K562 (cell line): ENCODE results near the gene OST4. TPM values are rescaled to one million over a fixed set of nuclear protein-coding genes. Genes with fewer than 3 reads are reported as not detected.

Experiments used
- E2F1 ChIP-seq: sonication (generic); formaldehyde crosslinking; IDR thresholded peaks from 2 replicates; pipeline ENCODE4 v1.8.1; 2023; ENCODE audit warnings: mild to moderate bottlenecking, missing genetic modification reagents, moderate library complexity
- E2F8 ChIP-seq: fragments of 450-650 bp; IDR thresholded peaks from 2 replicates; pipeline ENCODE4 v1.7.1; 2018; ENCODE audit warnings: mild to moderate bottlenecking, low read depth; ENCODE audit not compliant: partially characterized antibody
- MAFG ChIP-seq: fragments of 450-650 bp; conservative IDR thresholded peaks from 2 replicates; pipeline ENCODE4 v1.6.1; 2016; ENCODE audit warnings: missing genetic modification characterization, missing compliant biosample characterization
- NFXL1 ChIP-seq: fragments of 450-650 bp; formaldehyde crosslinking; IDR thresholded peaks from 2 replicates; pipeline ENCODE4 v1.4.0; 2021; ENCODE audit warnings: mild to moderate bottlenecking
- PCBP1 ChIP-seq: fragments of 200-400 bp; formaldehyde crosslinking; IDR thresholded peaks from 2 replicates; pipeline ENCODE4 v1.6.1; 2018; ENCODE audit warnings: mild to moderate bottlenecking, low read depth, low read length; ENCODE audit not compliant: poor library complexity, severe bottlenecking
- TBL1XR1 ChIP-seq, 2 experiments: IDR thresholded peaks; 2 replicates each; pipeline ENCODE4 v1.6.1; 2012; ENCODE audit warnings: improper control_type of control experiment in 2 of 2, low read length in 2 of 2, mild to moderate bottlenecking in 1 of 2
- XRCC4 ChIP-seq: IDR thresholded peaks from one replicate; pipeline ENCODE4 v1.6.1; 2011; ENCODE audit not compliant: insufficient read depth, insufficient read length; ENCODE audit errors: extremely low read depth
- polyA plus RNA-seq, 8 experiments: library from polyadenylated mRNA; depleted of rRNA in 4 of 8; stranded (reverse) in 5 of 8; unstranded in 3 of 8; fragments of >200 nt; fragmentation: Nextera tagmentation in 2 of 8; fragmentation: Illumina TruSeq in 1 of 8; extraction: Ambion mirVana in 2 of 8; extraction: Trizol in 1 of 8; gene quantifications; 2 replicates each; pipeline versions ENCODE4 v1.2.1 to v1.2.3, GENCODE V29; 2011 to 2014; ENCODE audit warnings: inconsistent platforms in 1 of 8, missing spikeins in 1 of 8
- total RNA-seq, 7 experiments: library from RNA; depleted of rRNA in 6 of 7; stranded (reverse); fragments of >200 nt in 6 of 7; fragmentation: Illumina TruSeq in 2 of 7; extraction: Trizol in 2 of 7; gene quantifications; 2 replicates each; pipeline versions ENCODE4 v1.2.1 to v1.2.3, GENCODE V29; 2011 to 2021; ENCODE audit warnings: low replicate concordance in 1 of 7
- TF ChIP-seq, protein P1 (sequence below): sonication (generic); formaldehyde crosslinking; IDR thresholded peaks from 2 replicates; pipeline ENCODE4 v1.8.1; 2023; ENCODE audit warnings: mild to moderate bottlenecking, missing genetic modification reagents
- TF ChIP-seq, protein P2 (sequence below): fragments of 250-450 bp; sonication (Bioruptor Pico); IDR thresholded peaks from 2 replicates; pipeline ENCODE4 v1.8.0; 2022; ENCODE audit warnings: inconsistent platforms
- TF ChIP-seq, protein P3 (sequence below): sonication (generic); formaldehyde crosslinking; IDR thresholded peaks from 2 replicates; pipeline ENCODE4 v1.8.0; 2022; ENCODE audit warnings: mild to moderate bottlenecking, missing genetic modification reagents
- TF ChIP-seq, protein P4 (sequence below): fragments of 450-650 bp; IDR thresholded peaks from 2 replicates; pipeline ENCODE4 v1.6.1; 2016; ENCODE audit warnings: mild to moderate bottlenecking

The OST4 gene
- total and polyA plus RNA-seq, 9 of the 15 experiments (the other 6 are each of a cell fraction or from before 2014, with no cell fraction given) = 186 to 1,155 (median 355) TPM

DNA sequence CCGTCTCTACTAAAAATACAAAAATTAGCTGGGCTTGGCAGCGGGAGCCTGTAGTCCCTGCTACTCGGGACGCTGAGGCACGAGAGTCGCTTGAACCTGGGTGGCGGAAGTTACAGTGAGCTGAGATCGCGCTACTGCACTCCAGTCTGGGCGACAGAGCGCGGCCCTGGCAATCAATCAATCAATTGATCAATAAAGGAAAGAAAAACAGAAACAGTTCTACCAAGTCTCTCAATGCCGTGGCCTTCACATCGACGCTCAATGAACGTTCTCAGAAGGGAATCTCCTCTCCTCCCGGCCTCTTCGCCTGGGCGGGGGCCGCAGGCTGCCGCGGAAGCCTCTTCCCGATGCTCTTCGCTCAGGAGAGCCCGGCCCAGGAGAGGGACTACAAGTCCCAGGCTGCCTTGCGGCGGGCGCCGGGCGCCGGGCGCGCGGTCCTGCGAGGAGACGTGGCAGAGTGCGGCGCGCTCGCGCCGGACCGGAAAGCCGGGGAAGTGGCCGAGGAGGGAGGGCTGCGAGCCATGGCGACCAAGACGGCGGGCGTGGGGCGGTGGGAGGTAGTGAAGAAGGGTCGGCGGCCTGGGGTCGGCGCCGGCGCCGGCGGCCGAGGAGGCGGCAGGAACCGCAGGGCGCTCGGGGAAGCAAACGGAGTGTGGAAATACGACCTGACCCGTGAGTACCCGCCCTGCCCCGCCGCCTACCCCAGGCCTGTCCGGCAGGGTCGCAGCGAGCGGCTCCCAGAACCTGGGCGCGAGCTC, 38.8 kb downstream of the OST4 start, which contains the start of gene TMEM214 (continued):
- no peak for TF ChIP-seq E2F1 (CRISPR knock-in tag)
- no peak for TF ChIP-seq E2F8
- TF ChIP-seq, protein P1, sequence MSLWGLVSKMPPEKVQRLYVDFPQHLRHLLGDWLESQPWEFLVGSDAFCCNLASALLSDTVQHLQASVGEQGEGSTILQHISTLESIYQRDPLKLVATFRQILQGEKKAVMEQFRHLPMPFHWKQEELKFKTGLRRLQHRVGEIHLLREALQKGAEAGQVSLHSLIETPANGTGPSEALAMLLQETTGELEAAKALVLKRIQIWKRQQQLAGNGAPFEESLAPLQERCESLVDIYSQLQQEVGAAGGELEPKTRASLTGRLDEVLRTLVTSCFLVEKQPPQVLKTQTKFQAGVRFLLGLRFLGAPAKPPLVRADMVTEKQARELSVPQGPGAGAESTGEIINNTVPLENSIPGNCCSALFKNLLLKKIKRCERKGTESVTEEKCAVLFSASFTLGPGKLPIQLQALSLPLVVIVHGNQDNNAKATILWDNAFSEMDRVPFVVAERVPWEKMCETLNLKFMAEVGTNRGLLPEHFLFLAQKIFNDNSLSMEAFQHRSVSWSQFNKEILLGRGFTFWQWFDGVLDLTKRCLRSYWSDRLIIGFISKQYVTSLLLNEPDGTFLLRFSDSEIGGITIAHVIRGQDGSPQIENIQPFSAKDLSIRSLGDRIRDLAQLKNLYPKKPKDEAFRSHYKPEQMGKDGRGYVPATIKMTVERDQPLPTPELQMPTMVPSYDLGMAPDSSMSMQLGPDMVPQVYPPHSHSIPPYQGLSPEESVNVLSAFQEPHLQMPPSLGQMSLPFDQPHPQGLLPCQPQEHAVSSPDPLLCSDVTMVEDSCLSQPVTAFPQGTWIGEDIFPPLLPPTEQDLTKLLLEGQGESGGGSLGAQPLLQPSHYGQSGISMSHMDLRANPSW (CRISPR knock-in tag) = no peak
- TF ChIP-seq, protein P2, sequence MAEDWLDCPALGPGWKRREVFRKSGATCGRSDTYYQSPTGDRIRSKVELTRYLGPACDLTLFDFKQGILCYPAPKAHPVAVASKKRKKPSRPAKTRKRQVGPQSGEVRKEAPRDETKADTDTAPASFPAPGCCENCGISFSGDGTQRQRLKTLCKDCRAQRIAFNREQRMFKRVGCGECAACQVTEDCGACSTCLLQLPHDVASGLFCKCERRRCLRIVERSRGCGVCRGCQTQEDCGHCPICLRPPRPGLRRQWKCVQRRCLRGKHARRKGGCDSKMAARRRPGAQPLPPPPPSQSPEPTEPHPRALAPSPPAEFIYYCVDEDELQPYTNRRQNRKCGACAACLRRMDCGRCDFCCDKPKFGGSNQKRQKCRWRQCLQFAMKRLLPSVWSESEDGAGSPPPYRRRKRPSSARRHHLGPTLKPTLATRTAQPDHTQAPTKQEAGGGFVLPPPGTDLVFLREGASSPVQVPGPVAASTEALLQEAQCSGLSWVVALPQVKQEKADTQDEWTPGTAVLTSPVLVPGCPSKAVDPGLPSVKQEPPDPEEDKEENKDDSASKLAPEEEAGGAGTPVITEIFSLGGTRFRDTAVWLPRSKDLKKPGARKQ (CRISPR knock-in tag) = no peak
- TF ChIP-seq XRCC4 = no peak
- TF ChIP-seq PCBP1 = peak; percentile 53
- no peak for TF ChIP-seq TBL1XR1 (IDR thresholded peaks at IDR 0.05; ENCODE audit: low read length in 2 of 2)
- TF ChIP-seq MAFG = no peak
- TF ChIP-seq, protein P3, sequence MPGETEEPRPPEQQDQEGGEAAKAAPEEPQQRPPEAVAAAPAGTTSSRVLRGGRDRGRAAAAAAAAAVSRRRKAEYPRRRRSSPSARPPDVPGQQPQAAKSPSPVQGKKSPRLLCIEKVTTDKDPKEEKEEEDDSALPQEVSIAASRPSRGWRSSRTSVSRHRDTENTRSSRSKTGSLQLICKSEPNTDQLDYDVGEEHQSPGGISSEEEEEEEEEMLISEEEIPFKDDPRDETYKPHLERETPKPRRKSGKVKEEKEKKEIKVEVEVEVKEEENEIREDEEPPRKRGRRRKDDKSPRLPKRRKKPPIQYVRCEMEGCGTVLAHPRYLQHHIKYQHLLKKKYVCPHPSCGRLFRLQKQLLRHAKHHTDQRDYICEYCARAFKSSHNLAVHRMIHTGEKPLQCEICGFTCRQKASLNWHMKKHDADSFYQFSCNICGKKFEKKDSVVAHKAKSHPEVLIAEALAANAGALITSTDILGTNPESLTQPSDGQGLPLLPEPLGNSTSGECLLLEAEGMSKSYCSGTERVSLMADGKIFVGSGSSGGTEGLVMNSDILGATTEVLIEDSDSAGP (CRISPR knock-in tag) = no peak
- no peak for TF ChIP-seq NFXL1 (CRISPR knock-in tag)
- TF ChIP-seq, protein P4, sequence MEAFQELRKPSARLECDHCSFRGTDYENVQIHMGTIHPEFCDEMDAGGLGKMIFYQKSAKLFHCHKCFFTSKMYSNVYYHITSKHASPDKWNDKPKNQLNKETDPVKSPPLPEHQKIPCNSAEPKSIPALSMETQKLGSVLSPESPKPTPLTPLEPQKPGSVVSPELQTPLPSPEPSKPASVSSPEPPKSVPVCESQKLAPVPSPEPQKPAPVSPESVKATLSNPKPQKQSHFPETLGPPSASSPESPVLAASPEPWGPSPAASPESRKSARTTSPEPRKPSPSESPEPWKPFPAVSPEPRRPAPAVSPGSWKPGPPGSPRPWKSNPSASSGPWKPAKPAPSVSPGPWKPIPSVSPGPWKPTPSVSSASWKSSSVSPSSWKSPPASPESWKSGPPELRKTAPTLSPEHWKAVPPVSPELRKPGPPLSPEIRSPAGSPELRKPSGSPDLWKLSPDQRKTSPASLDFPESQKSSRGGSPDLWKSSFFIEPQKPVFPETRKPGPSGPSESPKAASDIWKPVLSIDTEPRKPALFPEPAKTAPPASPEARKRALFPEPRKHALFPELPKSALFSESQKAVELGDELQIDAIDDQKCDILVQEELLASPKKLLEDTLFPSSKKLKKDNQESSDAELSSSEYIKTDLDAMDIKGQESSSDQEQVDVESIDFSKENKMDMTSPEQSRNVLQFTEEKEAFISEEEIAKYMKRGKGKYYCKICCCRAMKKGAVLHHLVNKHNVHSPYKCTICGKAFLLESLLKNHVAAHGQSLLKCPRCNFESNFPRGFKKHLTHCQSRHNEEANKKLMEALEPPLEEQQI = no peak
